ENCODE data around the gene AKT1. TPM values are rescaled to one million over a fixed set of nuclear protein-coding genes. Genes with fewer than 3 reads are reported as not detected.

The AKT1 gene
- total RNA-seq, 1 experiment from 2014 or later: 123 TPM

- H3K4me1 ChIP-seq (ENCODE audit: insufficient read depth, low read length, poor library complexity, severe bottlenecking): peaks cover 22% of the 10 kb centered on the region
- CTCF ChIA-PET: no interaction called here
- H3K9me3 ChIP-seq (ENCODE audit: low read depth, low read length, poor library complexity, severe bottlenecking): no peaks in the 10 kb centered on the region
- DNase-seq (ENCODE audit: low spot score): peak; percentile 64
- no peaks in the 10 kb centered on the region for H3K36me3 ChIP-seq (ENCODE audit: insufficient read depth, low read length, poor library complexity, severe bottlenecking)
- no peaks in the 10 kb centered on the region for H3K27me3 ChIP-seq (replicated peaks; ENCODE audit: insufficient read depth, low read depth, low read length, poor library complexity)
- H3K27ac ChIP-seq (ENCODE audit: low read depth, low read length, poor library complexity, severe bottlenecking): peak within 1 kb of the TSS; percentile 2
- POLR2A ChIA-PET (ENCODE audit: low non-redundant PET): interaction anchor here (0.7 kb wide), 1 partner anchor 125 kb away, joined by 3 read pairs; no protein-coding TSS in a partner anchor
- intact Hi-C loops (cut with micrococcal nuclease; ENCODE audit: unreplicated experiment): no loop called here
- no TSS peak for BruUV-seq (replicated peaks)
- TF ChIP-seq, protein P1, sequence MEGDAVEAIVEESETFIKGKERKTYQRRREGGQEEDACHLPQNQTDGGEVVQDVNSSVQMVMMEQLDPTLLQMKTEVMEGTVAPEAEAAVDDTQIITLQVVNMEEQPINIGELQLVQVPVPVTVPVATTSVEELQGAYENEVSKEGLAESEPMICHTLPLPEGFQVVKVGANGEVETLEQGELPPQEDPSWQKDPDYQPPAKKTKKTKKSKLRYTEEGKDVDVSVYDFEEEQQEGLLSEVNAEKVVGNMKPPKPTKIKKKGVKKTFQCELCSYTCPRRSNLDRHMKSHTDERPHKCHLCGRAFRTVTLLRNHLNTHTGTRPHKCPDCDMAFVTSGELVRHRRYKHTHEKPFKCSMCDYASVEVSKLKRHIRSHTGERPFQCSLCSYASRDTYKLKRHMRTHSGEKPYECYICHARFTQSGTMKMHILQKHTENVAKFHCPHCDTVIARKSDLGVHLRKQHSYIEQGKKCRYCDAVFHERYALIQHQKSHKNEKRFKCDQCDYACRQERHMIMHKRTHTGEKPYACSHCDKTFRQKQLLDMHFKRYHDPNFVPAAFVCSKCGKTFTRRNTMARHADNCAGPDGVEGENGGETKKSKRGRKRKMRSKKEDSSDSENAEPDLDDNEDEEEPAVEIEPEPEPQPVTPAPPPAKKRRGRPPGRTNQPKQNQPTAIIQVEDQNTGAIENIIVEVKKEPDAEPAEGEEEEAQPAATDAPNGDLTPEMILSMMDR (conservative IDR thresholded peaks at IDR 0.05; ENCODE audit: low read depth, low read length): no peak
- no peak for TF ChIP-seq EZH2 (IDR thresholded peaks at IDR 0.05; ENCODE audit: borderline replicate concordance, low read depth, low read length, poor library complexity, severe bottlenecking)
- H3K4me3 ChIP-seq (ENCODE audit: low read depth, low read length, poor library complexity, severe bottlenecking): peak within 1 kb of the TSS; percentile 61
These were observed 5.4 kb upstream of the AKT1 start, which contains the start of gene ZBTB42 for GRCh38 chr14:104800771-104801519. TSS of gene ZBTB42 (plus strand) at chr14:104801101. CDS start at chr14:104801198, 97 bp downstream.

- no peaks in the 10 kb centered on the region for H3K27me3 ChIP-seq (replicated peaks; ENCODE audit: insufficient read depth, low read depth, low read length, poor library complexity)
- intact Hi-C loops (cut with micrococcal nuclease; ENCODE audit: unreplicated experiment): no loop called here
- no peaks in the 10 kb centered on the region for H3K9me3 ChIP-seq (ENCODE audit: low read depth, low read length, poor library complexity, severe bottlenecking)
- no TSS peak for BruUV-seq (replicated peaks)
- DNase-seq (ENCODE audit: low spot score): peak; percentile 69
- TF ChIP-seq, protein P1 (conservative IDR thresholded peaks at IDR 0.05; ENCODE audit: low read depth, low read length): no peak
- no peak for TF ChIP-seq EZH2 (IDR thresholded peaks at IDR 0.05; ENCODE audit: borderline replicate concordance, low read depth, low read length, poor library complexity, severe bottlenecking)
- ChIA-PET POLR2A (ENCODE audit: low non-redundant PET) (interaction anchor here (0.7 kb wide), 1 partner anchor 124 kb away, joined by 3 read pairs; no protein-coding TSS in a partner anchor), CTCF (interaction anchor here (0.6 kb wide), 1 partner anchor 1261 kb away, joined by 3 read pairs; no protein-coding TSS in a partner anchor)
- H3K36me3 ChIP-seq (ENCODE audit: insufficient read depth, low read length, poor library complexity, severe bottlenecking): no peaks in the 10 kb centered on the region
- H3K4me3 ChIP-seq (ENCODE audit: low read depth, low read length, poor library complexity, severe bottlenecking): peak overlapping the region; percentile 61
- peaks cover 17% of the 10 kb centered on the region for H3K4me1 ChIP-seq (ENCODE audit: insufficient read depth, low read length, poor library complexity, severe bottlenecking)
- H3K27ac ChIP-seq (ENCODE audit: low read depth, low read length, poor library complexity, severe bottlenecking): no peak overlapping the region
These were observed 4.6 kb upstream of the AKT1 start for GRCh38 chr14:104800015-104800770.

GRCh38 chr14:104799244-104800014 lies 3.9 kb upstream of the AKT1 start:
- Histone ChIP-seq H3K27ac (ENCODE audit: low read depth, low read length, poor library complexity, severe bottlenecking) (no peak overlapping the region), H3K36me3 (ENCODE audit: insufficient read depth, low read length, poor library complexity, severe bottlenecking) (no peaks in the 10 kb centered on the region), H3K4me1 (ENCODE audit: insufficient read depth, low read length, poor library complexity, severe bottlenecking) (peaks cover 17% of the 10 kb centered on the region), H3K4me3 (ENCODE audit: low read depth, low read length, poor library complexity, severe bottlenecking) (peak overlapping the region; percentile 61), H3K27me3 (replicated peaks; ENCODE audit: insufficient read depth, low read depth, low read length, poor library complexity) (no peaks in the 10 kb centered on the region), H3K9me3 (ENCODE audit: low read depth, low read length, poor library complexity, severe bottlenecking) (no peaks in the 10 kb centered on the region)
- peak; percentile 61 for DNase-seq (ENCODE audit: low spot score)
- TF ChIP-seq, protein P1 (conservative IDR thresholded peaks at IDR 0.05; ENCODE audit: low read depth, low read length): peak; percentile 32; the same call in 1 of the 2 replicates
- no peak for TF ChIP-seq EZH2 (IDR thresholded peaks at IDR 0.05; ENCODE audit: borderline replicate concordance, low read depth, low read length, poor library complexity, severe bottlenecking)
- no TSS peak for BruUV-seq (replicated peaks)
- ChIA-PET CTCF (interaction anchor here (0.6 kb wide), 1 partner anchor 1260 kb away, joined by 3 read pairs; no protein-coding TSS in a partner anchor), POLR2A (ENCODE audit: low non-redundant PET) (no interaction called here)
- intact Hi-C loops (cut with micrococcal nuclease; ENCODE audit: unreplicated experiment): no loop called here
